Hematopoietic multipotent progenitor cell treated with erythropoietin and hydrocortisone succinate and interleukin-3 and kit ligand, for 17 days (in vitro differentiated cells): Measurements from ENCODE around the gene CYP39A1.
"Not testable (repeated sequence)": the region's sequence is repeated elsewhere in the genome, so short reads cannot be mapped to it uniquely, and the experiment has no call there.

Experiments used
- DNase-seq: peaks from one replicate; pipeline ENCODE4 v3.0.0-alpha.2; 2015; ENCODE audit warnings: low spot score

The CYP39A1 gene

DNA sequence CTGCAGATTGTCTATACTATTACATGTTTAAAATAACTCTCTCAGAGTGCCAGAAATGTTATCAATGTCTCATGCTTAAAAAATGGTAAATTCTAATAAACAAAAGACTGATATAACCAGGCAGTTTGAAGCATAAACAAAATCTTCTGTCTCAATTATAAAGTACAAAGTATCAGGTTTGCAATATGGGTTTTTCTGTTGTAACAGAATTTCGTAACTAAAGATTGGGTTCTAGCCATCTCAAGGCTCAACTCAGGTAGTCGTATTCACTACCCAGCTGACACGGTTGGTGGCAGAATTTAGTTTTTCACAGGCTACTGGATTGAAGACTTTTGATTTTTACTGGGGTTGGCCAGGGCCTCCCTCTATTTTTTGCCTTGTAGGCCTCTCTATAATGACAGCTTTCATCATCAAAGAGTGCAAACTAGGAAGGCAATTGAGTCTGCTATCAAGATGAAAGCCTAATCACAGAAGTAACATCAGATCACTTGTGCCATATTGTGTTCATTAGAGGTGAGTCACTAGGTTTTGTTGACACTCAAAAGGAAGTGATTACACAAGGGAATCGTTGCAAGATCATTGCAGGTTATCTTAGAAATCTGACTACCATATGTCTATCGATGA is 3.6 kb downstream of the CYP39A1 start:
- no peak for DNase-seq

DNA sequence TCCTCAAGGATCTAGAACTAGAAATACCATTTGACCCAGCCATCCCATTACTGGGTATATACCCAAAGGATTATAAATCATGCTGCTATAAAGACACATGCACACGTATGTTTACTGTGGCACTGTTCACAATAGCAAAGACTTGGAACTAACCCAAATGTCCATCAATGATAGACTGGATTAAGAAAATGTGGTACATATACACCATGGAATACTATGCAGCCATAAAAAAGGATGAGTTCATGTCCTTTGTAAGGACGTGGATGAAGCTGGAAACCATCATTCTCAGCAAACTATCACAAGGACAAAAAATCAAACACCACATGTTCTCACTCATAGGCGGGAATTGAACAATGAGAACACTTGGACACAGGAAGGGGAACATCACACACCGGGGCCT is 4.5 kb downstream of the CYP39A1 start:
- not testable (repeated sequence) for DNase-seq

DNA sequence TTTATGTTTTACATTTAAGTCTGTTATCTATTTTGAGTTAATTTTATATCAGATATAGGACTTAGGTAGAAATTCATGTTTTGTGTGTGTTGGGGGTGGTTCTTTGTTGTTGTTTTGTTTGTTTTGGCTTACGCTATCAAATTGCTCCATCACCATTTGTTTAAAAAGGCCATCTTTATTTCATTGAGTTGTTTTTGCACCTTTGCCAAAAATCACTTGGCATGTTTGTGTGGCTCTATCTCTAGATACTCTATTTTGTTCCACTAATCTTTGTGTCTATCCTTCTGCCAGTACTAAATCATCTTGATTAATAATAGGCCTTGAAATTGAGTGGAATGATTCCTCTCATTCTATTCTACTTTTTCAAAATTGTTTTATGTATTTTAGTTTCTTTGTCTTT is 7.4 kb downstream of the CYP39A1 start:
- DNase-seq, result no peak

DNA sequence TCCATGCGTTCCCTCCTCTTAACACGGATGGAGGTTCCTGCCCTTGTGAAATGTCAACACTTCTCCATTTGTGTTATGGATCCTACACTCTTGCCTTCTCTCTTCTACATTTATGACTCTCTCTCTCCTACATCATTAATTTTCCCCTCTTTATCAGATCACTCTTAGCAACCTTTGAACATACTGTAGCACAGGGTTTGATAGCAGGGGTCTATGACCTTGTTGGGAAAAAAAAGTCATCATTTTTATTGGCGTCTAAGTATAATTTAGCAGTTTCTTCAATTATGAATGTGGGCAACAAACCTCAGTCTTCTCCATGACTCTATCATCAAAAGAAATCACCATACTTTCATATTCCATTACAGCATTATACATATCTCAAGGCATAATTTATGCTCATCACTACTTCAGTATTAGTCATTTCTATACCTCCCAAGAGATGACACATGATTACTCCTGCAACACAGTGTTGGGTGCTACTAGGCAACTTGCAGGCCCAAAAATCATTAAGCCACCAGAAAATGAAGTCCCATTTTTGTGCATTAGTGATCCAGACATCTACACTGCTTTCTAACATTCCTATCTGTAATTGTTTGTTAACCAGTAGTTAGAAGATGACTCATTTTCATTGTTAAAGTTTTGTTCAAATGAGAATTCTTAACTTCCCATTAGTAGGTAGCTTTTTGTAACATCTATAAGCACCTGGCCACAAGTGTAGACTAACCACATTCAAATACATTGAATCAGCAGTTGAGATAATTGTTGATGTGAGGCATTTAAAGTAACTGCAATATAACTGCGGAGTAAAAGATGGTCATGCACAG is 9.5 kb downstream of the CYP39A1 start:
- DNase-seq, result no peak

DNA sequence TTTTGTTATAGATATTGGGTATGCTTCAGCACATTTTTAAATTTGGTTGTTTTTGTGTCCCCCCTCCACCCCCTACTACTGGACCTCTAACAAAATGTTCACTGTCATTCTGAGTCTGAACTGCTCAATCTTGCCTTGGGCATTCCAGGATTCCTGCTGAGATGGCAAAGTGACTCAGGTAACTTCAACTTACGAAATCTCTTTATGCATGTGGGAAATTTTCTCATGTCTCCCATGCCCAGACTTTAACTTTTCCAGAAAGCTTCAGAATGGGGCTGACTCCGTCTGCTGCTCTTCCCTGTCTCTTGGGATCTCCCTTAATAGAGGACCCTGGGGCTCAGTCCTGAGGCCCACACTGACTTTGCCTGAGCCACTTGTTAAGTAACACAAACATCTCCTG is 14.0 kb downstream of the CYP39A1 start:
- no peak for DNase-seq

DNA sequence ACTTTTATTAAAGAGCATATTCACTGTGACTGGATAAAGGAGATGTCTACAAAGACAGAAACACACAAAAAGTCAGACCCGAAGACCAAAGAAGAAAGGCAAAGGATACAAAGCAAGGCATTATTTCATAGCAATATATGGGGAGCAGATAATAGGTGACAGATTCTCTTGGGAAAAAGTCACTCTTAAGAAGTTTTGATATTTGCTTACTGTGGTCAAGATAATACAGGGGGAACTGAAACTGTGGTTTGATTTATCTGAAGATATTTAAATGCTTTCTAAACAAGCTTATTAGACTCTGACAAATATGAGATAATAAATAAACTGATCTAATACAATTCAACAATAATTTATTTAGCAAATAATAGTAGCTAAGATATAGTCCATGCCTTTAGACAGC is 14.7 kb downstream of the CYP39A1 start:
- DNase-seq, result no peak

DNA sequence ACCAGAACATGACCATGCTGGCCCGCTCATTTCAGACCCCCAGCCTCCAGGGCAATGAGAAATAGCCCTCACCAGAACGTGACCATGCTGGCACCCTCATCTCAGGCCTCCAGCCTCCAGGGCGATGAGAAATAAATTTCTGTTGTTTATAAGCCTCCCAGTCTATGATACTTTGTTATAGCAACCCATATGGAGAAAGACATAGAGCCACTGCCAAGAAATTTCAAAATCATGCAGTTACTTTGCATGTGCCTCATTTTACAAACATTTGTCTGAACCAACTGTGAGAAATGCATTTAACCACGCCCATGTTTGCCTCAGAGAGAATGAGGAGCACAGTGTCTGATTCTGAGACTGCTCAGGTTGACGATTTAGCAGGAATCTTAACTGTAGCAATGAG is 15.5 kb downstream of the CYP39A1 start:
- no peak for DNase-seq

DNA sequence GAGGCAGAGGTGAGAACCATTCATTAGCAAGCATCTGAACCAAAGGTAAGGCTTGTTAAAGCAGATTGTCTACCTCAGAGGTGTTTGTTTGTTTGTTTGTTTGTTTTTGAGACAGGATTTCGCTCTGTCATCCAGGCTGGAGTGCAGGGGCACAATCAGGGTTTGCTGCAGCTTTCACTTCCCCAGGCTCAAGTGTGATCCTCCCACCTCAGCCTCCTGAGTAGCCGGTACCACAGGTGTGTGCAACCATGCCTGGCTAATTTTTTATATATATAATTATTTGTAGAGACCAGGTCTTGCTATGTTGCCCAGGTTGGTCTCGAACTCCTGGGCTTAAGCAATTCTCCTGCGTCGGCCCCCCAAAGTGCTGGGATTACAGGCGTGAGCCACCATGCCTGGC is 17.2 kb downstream of the CYP39A1 start:
- DNase-seq, result no peak

DNA sequence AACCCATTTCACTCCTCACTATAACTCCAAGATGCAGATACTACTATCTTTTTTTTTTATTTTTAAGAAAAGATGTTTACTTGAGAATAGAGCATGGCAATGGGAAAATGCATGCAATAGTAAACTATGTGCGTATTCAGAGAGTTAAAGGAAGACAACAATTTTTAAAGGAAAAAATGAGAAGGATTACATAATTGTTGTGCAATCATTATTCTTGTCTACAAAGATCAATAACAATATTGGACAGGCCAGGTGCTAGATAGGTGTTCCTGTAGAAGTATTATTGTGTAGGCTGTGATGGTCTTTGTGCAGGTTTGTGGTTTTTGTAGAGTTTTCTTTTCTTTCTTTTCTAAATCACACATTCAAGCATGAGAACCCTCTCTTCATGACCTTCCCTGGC is 20.6 kb downstream of the CYP39A1 start:
- no peak for DNase-seq

DNA sequence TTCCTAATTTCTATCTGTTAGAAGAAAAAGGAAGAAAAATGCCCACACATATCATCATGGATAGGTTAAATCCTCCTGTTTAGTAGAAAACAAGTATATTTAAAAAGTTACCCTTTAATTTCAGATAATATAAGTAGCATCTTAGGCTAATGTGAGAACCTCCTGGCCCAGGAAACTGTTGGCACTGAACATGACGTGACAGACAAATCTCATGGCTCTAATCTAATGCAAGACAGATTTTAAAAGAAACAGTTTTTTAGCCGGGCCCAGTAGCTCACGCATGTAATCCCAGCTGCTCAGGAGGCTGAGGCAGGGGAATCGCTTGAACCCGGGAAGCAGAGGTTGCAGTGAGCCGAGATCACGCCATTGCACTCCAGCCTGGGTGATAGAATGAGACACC is 22.9 kb downstream of the CYP39A1 start:
- no peak for DNase-seq

DNA sequence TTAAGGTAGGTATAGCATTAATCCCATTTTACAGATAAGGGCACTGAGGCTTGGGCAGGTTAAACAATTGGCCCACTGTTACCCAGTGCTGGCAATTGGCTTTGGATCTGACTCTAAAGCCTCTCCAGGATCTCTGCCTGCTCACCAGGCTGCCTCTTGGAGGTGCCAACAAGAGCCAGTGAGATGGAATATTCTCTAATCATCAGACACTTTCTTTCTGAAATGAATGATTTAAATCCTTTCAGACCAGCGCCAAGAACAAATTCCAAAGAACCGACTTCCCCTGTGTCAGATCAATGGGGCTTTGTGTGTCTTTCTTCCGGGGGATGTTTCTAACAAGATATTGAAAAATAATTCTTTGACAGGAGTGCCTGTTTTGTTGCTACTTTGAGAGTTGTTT is 23.6 kb downstream of the CYP39A1 start:
- DNase-seq, result no peak

DNA sequence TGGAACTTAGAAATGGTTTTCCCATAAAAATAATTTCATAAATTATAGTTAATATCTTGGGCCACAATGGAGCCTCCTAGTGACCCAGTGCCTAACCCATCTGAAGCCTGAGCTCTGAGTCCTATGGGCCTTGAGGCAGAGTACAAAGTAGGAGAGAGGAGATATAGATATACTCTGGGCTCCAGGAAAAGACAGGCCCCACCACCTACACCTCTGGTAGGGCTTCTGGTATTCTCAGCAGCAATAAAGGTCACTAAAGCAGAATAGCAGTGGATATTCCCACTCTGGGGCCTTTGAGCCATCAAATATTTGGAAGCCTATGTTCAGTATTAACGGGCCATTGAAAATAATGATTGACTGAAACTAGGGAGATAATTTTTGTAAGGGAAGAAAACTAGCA is 24.1 kb downstream of the CYP39A1 start:
- no peak for DNase-seq

DNA sequence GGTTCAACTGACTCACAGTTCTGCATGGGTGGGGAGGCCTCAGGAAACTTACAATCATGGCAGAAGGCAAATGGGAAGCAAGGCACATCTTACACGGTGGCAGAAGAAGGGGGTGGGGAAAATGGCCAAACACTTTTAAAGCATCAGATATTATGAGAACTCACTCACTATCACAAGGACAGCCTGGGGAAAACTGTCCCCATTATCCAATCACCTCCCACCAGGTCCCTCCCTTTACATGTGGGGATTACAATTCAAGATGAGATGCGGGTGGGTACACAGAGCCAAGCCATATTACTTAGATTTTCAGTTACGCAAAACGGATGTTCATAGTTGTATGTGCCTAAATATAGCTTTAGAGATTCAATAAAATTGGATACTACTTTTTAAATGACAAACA is 25.6 kb downstream of the CYP39A1 start:
- DNase-seq, result no peak

DNA sequence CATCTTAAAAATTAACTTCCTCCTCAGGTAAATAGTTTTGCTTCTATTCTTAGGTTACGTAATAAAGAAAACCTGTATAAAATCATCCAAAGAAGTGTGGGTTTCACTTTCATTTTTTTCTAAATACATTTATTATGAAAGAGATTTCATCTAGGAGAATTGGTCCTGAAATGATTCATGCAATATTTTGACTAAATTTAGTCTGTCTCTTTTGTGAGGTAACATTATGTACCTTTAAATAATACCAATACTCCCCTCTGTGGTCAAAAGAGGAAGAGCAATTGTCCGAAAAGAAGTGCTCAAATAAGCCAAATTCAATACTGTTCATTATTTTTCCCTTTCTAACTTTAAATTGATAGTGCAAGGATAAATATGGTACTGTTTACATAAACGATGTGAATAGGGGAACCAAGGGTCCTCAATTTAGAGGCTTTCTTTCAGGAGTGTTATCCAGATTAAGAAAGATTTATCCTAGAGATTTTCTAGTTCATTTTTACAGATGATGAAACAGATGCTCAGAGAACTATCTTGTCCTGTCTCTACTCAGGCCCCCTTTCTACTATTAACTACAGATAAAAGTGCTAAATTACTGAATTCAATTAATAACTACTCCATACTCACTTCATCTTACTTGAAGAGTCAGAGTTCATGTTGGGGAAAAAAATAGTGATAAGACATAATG is 26.2 kb downstream of the CYP39A1 start:
- no peak for DNase-seq

DNA sequence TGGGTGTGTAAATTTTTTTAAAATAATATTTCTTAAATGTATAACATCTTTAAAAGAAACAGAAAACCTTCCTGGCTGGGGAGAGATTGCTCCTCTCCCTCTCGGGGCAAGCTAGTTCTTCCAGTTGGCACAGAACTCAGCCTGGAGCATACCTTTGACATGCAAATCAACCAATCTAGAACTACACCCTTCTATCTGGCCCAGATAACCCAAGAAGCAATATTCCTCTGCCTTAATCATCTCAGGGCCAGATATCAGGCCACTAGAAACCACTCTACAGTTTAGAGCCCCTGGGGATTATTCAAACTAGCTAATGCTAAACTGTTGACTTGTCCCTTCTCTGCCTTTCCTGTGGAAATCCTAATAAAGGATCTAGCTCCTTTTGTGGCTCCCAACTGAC is 33.9 kb downstream of the CYP39A1 start:
- no peak for DNase-seq

DNA sequence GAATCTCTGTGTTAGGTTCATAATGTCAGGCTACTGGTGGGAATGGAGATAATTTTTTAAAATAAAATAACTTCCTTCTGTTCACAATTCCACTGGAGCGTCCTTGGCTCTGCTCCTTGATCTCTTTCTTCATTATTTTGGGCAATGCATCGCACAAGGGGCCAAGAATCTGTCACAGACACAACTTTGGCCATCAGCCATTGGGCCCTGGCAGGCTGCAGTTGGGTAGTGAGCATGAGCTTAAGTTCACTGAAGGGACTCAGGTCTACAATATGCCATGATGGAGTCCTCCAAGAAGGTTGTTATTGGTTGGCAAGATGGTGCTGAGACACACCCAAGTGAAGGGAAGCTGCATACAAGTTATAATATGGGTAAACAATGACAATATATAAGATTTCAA is 40.0 kb downstream of the CYP39A1 start:
- DNase-seq, result no peak

DNA sequence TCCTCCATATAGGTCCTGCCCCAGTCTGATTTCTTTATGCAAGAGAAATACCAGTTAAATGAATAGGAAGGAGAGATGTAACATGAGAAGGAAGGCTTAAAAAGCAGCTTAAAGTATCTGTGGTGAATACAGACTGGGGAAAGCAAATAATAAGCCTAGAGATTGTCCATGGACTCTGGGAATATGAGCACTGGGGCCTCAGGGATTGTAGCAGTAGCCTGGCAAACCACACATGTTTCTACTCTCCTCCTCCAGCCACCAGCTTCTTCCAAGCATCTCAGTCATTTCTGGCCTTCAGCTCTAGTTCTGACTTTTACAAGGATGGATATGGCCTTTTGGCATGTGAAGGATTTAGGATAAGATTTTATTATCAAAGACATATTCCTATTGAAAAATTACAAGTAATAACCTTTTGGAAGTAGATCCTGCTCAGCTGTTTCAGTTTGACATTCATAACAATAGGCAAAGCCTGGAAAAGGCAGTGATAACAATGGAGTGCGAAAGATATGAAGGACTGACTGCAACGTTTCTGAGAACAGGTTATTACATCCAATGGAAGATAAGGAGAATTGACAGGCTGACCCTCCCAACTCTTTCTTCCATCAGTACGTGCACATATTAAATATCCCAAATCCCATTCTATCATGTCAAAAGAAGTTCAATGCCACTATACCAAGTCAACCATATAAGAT is 41.6 kb downstream of the CYP39A1 start:
- DNase-seq, result no peak

DNA sequence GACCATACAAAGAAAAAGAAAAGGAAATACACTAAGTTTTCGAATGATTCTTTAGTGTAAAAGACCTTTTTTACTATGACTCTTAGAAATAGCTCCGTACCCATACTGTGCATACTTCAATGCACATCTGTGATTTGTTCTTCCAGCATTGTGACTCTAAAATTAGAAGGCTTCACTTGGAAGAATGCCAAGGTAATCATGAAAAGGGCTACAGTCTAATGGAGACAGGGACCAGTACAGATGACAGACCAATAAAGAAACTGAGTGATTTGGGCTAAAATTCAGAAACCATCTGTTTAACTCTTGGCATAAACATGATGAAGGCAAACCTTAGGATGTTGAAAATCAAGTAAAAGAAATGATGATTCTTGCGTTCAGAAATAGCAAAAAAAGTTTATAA is 46.3 kb downstream of the CYP39A1 start:
- DNase-seq, result no peak

DNA sequence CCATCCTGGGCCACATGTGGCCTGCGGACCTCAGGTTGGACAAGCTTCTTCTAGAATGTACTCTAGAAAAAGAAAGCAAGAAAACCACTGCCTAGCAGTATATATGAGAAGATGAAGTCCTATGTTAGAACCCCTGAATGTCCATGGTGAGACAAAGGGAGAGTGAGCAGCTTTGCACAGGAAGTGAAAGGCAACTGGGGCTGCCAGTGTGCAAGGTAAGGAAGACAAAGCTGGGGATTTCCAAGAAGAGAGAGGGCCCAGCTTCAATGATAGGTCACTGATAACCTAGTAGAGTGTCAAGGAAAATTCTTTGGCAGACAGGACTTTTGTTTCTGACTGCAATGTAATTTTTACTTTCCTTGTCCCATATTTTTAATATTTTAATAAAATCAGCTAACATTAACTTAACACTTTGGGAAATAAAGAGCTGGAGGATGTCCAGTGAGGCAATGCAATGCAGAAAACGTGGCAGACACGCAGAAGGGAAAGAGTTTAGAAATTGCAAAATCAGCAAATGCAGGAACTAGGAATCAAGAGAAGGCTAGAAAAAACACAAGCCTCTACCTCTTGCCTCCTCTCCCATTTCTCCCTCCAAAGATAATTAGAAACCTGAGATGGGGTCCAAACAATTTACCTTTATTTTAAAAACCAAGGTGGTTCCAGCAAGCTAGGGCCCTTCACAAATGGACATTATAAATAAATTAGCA is 47.4 kb downstream of the CYP39A1 start:
- no peak for DNase-seq

DNA sequence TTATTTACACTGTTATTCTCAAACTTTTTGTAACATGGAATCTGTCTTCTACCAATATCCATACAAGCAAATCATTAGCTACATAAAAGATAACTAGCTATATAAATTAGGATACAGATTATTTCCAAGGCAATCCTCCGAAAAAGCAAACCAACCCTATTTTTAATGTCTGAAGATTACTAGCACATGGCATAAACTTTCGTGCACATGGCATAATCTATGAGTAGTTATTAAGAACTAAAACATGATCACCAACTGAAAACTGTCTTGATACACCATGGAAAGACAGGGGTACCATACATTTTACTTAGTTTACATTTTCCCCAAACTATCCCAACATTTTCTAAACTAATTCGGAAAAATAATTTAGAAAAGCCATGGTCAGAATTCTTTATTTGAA is 54.4 kb downstream of the CYP39A1 start:
- no peak for DNase-seq

DNA sequence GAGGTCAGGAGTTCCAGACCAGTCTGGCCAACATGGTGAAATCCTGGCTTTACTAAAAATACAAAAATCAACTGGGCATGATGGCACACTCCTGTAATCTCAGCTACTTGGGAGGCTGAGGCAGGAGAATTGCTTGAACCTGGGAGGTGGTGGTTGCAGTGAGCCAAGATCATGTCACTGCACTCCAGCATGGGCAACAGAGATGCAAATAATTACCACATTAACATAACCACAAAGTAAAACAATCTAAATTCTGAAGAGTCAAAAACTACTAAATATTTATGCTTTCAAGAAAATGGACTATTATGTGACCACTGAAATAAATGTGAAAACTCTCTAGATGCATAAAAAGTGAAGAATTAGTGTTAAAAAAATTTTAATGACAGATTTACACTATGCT is 59.9 kb downstream of the CYP39A1 start:
- no peak for DNase-seq

DNA sequence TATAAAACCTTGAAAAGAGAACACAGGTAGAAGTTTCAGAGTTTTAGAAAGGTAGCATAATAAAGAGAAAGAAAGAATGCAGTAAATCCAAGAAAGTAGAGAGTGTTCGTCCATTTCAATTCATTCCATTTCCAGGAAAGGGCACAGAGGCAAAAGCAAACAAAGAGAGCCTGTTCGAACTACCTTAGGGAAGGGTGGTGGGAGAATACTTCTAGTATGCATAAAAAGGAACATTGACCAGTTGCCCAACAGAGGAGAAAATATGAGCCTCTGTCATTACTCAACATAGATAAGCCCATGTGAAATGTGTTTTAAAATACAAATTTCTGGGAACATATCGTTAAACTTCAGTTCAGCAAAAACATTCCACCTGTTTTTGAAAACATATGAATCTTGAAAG is 60.6 kb downstream of the CYP39A1 start:
- no peak for DNase-seq
